LoVo (cell line): ENCODE data around the gene GRK3.
"Not testable (repeated sequence)": the region's sequence is repeated elsewhere in the genome, so short reads cannot be mapped to it uniquely, and the experiment has no call there.

Source experiments
- DNase-seq: peaks from one replicate; pipeline ENCODE4 v3.0.0-alpha.2; 2016; ENCODE audit warnings: low spot score

Gene GRK3

DNA sequence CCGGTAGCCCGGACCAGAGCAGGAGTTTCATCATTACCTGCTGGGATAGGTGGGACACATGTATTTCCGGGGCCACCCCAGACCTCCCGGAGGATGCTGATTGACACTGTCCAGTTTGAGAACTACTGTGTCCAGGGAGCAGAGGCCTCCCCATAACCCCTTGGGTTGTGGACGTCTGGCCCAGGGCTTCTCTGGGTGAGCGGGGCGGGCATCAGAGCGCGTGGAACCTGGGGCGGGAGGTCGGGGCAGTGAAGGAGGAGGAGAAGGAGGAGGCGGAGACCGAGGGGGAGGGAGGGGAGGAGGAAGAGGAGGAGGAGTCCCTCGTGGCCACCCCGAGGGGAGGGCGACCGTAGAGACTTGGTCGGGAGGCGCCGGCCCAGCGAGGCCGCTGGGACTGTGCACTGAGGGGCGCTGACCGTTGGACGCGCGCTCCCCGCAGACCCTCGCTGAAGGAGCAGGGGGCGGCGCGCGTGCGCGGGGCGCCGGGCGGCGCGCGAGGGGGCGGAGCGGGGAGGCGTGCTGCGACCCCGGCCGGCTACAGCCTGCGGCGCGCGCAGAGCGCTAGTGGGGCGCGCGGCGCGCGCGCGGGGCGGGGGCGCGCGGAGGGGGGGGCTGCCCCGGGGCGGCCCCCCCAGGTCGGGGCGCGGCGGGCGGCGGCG, at the start of gene GRK3:
Gene GRK3, plus strand, starts transcription at position 356 of the 659 bp plus-strand sequence. CDS start 366 bp downstream, outside the sequence.
- DNase-seq = peak; percentile 71

- no peak for DNase-seq
Observed at GRCh38 chr22:25518000-25518663, 46.3 kb upstream of the GRK3 start.

- DNase-seq = no peak
Observed at GRCh38 chr22:25525376-25525775, 39.1 kb upstream of the GRK3 start.

DNA sequence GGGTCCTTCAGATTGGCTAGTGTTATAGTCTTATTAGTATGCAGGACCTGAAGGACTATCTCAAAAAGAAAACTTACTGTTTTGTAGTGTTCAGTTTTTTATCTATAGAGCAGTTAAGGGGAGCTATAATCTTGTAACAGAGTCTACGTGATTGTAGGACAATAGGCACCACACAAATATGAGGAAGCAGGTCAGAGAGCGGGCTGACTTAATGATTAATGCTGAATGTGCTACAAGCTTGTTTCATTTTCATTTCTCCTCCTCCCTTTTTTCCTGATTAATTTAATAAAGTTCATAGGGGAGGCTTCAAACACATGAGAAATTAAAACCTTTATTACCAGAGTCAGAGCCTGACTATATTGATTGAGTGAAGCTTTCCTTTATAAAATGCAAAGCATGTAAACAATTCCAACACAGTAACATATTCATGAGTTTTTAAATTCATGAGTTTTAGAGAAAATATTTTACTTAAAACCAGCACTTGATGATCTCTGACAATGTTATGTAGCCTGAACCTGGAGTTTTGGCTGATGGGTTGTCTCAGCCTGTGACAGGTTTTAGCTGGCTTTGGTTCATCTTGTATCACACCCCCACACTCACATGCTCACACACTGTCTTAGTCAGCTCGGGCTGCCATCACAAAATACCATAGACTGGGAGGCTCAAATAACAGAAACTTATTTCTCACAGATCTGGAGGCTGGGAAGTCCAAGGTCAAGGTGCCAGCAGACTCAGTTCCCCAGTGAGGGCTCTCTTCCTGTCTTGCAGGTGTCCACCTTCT, 38.5 kb upstream of the GRK3 start:
- DNase-seq = not testable (repeated sequence)

GRCh38 chr22:25527016-25527415, 37.5 kb upstream of the GRK3 start:
- DNase-seq = not testable (repeated sequence)

- DNase-seq = not testable (repeated sequence)
Observed at GRCh38 chr22:25528068-25528467, 36.4 kb upstream of the GRK3 start.

DNA sequence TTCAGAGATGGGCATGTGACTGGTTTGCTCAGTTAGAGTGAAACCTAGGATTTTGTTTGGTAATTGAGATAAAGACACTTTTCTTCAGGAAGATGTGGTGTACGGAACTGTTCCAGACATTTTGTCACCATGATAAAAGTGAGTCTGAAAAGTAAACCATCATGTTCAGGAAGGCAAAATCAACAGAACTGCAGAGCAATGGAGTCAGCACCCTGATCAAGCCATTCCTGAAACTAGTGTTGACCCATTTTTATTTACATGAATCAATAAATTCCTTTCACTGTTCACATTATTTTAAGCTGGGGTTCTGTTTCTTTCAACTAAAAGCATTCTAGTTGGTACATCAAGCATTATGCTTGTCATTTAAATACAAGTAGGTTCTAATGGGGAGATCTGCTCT, 35.4 kb upstream of the GRK3 start:
- DNase-seq = not testable (repeated sequence)

DNA sequence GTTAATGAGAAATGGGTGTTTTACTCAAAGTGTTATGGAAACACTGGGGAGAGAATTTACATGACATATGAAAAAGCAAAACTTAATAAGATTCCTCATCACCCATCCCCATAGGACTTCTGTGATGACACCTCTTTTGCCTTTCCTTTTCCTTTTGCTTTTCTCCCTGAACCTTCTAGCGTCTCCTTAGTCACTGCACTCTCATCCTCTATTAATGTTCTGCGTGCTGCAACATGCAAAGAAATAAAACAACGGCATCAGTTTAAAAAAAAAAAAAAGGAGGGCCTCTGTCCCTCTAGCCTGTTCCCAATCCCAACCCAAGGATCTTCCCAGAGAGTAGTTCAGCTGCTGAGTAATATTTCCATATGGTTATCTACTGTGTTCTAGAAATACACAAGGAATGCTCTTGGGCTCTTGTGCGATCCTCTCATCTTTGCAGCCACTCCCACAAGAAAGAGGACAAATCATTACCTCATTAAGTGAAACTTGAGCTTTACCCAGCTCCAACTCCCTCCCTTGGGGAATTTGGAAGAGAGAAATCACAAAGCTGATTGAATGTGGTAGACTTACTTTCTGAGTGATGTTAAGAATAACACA, 34.8 kb upstream of the GRK3 start:
- not testable (repeated sequence) for DNase-seq

DNA sequence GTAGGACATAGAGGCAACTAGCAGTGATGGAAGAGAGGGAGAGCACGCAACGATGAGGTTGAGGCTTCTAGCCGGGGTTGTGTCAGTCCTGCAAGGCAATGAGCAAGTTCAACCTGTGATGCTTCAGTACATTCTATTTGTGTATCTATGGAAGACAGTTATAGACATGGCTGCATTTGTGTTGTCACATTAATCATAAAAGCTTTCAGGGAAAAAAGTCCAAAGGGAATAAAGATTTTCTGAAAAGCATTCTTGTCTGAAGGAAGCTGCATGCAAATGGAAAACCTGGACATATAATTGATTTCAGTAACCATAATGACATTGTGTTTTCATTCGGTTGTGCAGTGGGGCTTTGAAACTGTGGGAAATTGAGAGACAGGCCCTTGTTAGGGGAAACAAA, 32.8 kb upstream of the GRK3 start:
- not testable (repeated sequence) for DNase-seq

GRCh38 chr22:25534724-25535123, 29.8 kb upstream of the GRK3 start:
- no peak for DNase-seq

- DNase-seq = no peak
Observed at GRCh38 chr22:25536589-25536988, 27.9 kb upstream of the GRK3 start.

DNA sequence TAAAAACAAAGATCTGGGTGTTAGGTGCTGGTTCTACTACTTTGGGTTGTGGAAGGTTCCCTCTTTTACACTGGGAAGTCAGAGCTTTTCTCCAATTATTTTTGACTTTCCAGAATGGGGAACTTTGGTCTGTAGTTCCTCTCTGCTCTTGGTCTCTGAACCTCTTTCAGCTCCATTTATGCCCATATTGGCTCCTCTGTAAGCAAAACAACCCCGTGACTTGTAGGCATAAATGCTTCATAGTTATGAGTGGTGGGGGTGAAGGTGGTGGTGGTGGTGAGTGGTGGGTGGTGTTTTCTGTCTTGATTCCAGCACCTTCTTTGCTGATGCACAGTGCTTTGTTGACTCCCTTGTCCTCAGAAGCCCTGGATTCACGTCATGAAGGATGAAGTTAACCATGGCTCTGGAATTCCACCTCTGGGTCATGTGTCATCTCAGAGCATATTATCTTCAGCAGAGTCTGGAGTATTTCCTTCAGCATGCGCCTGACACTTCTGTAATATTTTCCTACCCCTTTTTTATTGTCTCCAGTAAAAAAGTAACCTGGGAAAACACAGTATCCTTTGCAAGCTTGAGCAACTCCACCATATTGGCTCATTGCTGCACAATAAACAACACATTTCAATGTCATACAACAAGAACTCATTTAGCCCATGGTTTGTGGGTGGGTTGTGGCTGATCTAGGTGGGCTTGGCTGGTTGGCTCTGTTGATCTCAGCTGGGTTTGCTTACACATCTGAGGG, 24.1 kb upstream of the GRK3 start:
- DNase-seq = no peak

- DNase-seq = no peak
Observed at GRCh38 chr22:25540908-25541660, 23.4 kb upstream of the GRK3 start.

GRCh38 chr22:25542191-25542590, 22.3 kb upstream of the GRK3 start:
- DNase-seq = no peak

- DNase-seq = no peak
Observed at GRCh38 chr22:25542720-25543402, 21.6 kb upstream of the GRK3 start.

DNA sequence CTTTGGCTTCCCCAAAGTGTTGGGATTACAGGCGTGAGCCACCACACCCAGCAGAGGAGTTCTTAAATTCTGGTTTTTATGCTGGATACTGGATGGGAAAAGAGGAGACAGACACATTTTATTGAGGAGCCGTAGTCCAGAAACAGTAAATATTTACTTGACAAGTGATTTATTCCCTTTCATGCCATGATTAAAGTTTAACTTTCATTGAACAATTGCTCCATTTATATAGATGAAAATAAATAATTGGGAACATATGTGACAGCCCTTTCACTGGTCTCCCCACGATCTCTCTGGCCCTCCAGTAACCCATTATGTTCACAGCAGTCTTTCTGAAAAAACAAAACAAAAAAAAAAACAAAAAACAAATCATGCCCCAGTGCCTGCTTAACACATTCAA, 19.3 kb upstream of the GRK3 start:
- no peak for DNase-seq

DNA sequence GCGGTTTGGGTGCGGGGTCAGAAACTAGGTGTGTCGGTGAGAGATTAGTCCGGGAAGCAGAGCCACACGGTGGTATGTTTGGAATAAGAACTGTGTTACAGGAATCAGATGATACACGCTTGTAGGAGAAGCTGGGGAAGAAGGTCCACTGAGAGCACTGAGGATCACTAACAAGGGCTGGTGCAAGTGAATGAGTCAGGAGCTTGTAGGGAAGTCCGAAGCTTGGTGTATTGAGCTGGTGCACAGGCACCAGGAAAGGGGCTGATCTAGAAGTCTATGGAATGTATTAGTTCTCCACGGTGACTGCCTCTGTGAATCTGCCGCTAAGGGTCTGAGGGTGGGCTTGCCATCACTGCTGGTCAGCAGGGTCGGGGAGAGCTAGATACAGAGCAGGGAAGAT, 18.8 kb upstream of the GRK3 start:
- DNase-seq = no peak

DNA sequence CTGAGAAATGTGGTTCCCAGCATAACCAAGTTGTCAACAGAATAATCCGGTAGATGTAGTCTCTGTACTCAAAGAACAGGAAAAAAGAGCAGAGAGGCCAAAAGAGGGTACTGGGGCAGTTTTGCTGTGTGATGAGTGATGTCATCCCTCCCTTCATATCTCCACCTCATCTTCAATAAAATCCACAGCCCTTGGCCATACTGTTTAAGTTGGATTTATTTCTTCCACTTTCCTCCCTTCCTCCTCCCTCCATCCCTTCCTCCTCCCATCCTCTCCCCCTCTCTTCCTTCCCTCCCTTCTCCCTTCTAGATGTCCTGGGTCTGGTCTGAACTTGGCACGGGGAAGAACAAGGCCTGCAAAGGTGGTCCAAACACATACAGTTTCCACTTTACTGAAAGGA, 18.2 kb upstream of the GRK3 start:
- no peak for DNase-seq

DNA sequence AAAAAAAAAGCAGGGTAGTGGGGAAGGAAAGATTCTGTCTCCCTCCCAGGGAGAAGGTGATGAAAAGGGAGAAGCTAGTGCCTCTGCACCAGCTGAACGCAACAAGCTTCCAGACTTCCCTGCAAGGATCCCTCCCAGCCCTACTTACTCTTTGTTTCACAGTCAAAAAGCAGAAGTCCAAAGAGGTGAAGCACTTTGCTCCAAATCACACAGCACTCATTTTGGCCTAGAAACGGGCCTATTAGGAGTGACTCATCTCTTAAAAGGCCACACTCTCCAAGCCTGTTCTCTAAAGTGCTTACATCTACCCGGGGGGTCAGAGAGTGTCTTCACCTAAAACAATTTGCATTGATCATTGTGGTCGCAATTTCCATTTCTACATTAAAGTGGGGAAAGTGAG, 17.7 kb upstream of the GRK3 start:
- no peak for DNase-seq

GRCh38 chr22:25548866-25549464, 15.5 kb upstream of the GRK3 start:
- DNase-seq = no peak
